ENCODE results near the gene THAP3.

Gene THAP3

DNA sequence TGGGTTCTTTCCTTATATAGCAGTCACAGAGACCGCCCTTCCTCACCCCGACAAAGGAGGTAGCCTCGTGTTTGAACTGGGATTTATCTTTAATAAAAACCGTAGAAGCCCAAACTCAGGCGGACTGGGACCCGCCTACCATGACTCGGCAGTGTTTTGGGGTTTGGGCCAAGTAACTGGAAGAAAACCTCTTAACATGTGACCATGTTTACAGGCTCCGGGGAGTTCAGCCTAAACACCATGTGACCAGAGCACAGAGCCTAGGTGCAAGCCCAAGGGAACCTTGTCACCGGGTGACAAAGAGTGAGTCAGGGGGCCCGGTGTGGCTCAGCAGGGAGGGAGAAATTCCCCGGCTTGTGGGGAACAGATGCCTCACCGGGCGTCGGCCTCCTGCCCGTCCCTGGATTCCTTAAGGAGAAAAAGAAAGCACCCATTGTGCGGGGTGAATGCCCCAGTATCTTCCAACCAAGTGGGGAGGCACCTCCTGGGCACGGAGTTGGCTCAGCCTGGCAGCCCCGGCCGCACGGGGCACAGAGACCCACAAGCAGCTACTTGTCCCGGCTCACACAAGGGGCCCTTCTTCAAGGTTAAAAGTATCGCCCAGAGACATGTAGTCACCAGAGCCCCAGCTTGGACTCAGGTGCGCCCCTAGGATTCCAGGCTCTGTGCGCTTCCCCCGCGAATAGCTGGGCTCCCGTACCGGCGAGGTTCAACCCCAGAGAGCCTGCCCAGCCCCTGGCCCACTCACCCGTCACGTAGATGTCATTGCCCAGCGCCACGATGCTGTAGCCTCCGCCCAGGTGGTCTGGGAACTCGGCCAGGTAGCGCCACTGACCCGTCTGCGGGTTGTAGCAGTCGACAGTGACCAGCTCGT, 23.4 kb upstream of the THAP3 start:
- Histone ChIP-seq H3K4me2 (ENCODE audit: insufficient read depth, low read length) (peak overlapping the region; percentile 89), H3K79me2 (ENCODE audit: insufficient read depth, low read length) (peaks cover 52% of the 10 kb centered on the region), H3K4me1 (ENCODE audit: insufficient read depth, low read length) (peaks cover 62% of the 10 kb centered on the region), H2AFZ (ENCODE audit: low read depth, low read length) (peak overlapping the region; percentile 76), H3K9ac (ENCODE audit: low read depth, low read length) (peak overlapping the region; percentile 68), H3K36me3 (ENCODE audit: insufficient read depth, low read length) (peaks cover 33% of the 10 kb centered on the region), H3K4me3 (ENCODE audit: low read depth in 1 of 2, low read length in 2 of 2) (peak overlapping the region; percentile 52 to 84), H4K20me1 (ENCODE audit: insufficient read depth, low read length) (peaks cover 46% of the 10 kb centered on the region), H3K27me3 (ENCODE audit: insufficient read depth, low read length, poor library complexity) (no peaks in the 10 kb centered on the region), H3K9me3 (ENCODE audit: insufficient read depth, low read length, severe bottlenecking) (no peaks in the 10 kb centered on the region), H3K27ac (ENCODE audit: low read length) (peak overlapping the region; percentile 85)
- DNase-seq (peak; percentile 62), ATAC-seq (ENCODE audit: insufficient read depth, low read depth) (peak; percentile 47)
- TF ChIP-seq, protein P1, sequence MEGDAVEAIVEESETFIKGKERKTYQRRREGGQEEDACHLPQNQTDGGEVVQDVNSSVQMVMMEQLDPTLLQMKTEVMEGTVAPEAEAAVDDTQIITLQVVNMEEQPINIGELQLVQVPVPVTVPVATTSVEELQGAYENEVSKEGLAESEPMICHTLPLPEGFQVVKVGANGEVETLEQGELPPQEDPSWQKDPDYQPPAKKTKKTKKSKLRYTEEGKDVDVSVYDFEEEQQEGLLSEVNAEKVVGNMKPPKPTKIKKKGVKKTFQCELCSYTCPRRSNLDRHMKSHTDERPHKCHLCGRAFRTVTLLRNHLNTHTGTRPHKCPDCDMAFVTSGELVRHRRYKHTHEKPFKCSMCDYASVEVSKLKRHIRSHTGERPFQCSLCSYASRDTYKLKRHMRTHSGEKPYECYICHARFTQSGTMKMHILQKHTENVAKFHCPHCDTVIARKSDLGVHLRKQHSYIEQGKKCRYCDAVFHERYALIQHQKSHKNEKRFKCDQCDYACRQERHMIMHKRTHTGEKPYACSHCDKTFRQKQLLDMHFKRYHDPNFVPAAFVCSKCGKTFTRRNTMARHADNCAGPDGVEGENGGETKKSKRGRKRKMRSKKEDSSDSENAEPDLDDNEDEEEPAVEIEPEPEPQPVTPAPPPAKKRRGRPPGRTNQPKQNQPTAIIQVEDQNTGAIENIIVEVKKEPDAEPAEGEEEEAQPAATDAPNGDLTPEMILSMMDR (IDR thresholded peaks at IDR 0.05; ENCODE audit: borderline replicate concordance, extremely low read depth, low read length, poor library complexity, severe bottlenecking) = peak; percentile 17
- TF ChIP-seq EZH2 (IDR thresholded peaks at IDR 0.05; ENCODE audit: borderline replicate concordance, low read depth, low read length, severe bottlenecking) = no peak

GRCh38 chr1:6601923-6602668, 22.6 kb upstream of the THAP3 start:
- Histone ChIP-seq H3K27me3 (ENCODE audit: insufficient read depth, low read length, poor library complexity) (no peaks in the 10 kb centered on the region), H3K4me1 (ENCODE audit: insufficient read depth, low read length) (peaks cover 58% of the 10 kb centered on the region), H3K27ac (ENCODE audit: low read length) (peak overlapping the region; percentile 85), H3K79me2 (ENCODE audit: insufficient read depth, low read length) (peaks cover 44% of the 10 kb centered on the region), H3K9ac (ENCODE audit: low read depth, low read length) (peak overlapping the region; percentile 68), H3K4me2 (ENCODE audit: insufficient read depth, low read length) (peak overlapping the region; percentile 89), H4K20me1 (ENCODE audit: insufficient read depth, low read length) (peaks cover 38% of the 10 kb centered on the region), H2AFZ (ENCODE audit: low read depth, low read length) (peak overlapping the region; percentile 76), H3K4me3 (ENCODE audit: low read depth in 1 of 2, low read length in 2 of 2) (peak overlapping the region; percentile 52 to 84), H3K9me3 (ENCODE audit: insufficient read depth, low read length, severe bottlenecking) (no peaks in the 10 kb centered on the region), H3K36me3 (ENCODE audit: insufficient read depth, low read length) (peaks cover 25% of the 10 kb centered on the region)
- DNase-seq = peak; percentile 68
- ATAC-seq (ENCODE audit: insufficient read depth, low read depth) = peak; percentile 66
- TF ChIP-seq, protein P1 (IDR thresholded peaks at IDR 0.05; ENCODE audit: borderline replicate concordance, extremely low read depth, low read length, poor library complexity, severe bottlenecking) = no peak
- TF ChIP-seq EZH2 (IDR thresholded peaks at IDR 0.05; ENCODE audit: borderline replicate concordance, low read depth, low read length, severe bottlenecking) = no peak

- peaks cover 18% of the 10 kb centered on the region for H3K36me3 ChIP-seq (ENCODE audit: insufficient read depth, low read length)
- peak within 1 kb of the TSS; percentile 52 to 84 for H3K4me3 ChIP-seq (ENCODE audit: low read depth in 1 of 2, low read length in 2 of 2)
- H3K9ac ChIP-seq (ENCODE audit: low read depth, low read length) = peak within 1 kb of the TSS; percentile 68
- ATAC-seq (ENCODE audit: insufficient read depth, low read depth) (peak; percentile 70), DNase-seq (peak; percentile 73)
- peaks cover 52% of the 10 kb centered on the region for H3K4me1 ChIP-seq (ENCODE audit: insufficient read depth, low read length)
- H2AFZ ChIP-seq (ENCODE audit: low read depth, low read length) = peak within 1 kb of the TSS; percentile 76
- peaks cover 38% of the 10 kb centered on the region for H3K79me2 ChIP-seq (ENCODE audit: insufficient read depth, low read length)
- TF ChIP-seq, protein P1 (IDR thresholded peaks at IDR 0.05; ENCODE audit: borderline replicate concordance, extremely low read depth, low read length, poor library complexity, severe bottlenecking) = no peak
- no peak for TF ChIP-seq EZH2 (IDR thresholded peaks at IDR 0.05; ENCODE audit: borderline replicate concordance, low read depth, low read length, severe bottlenecking)
- H3K9me3 ChIP-seq (ENCODE audit: insufficient read depth, low read length, severe bottlenecking) = no peaks in the 10 kb centered on the region
- H3K4me2 ChIP-seq (ENCODE audit: insufficient read depth, low read length) = peak within 1 kb of the TSS; percentile 89
- H4K20me1 ChIP-seq (ENCODE audit: insufficient read depth, low read length) = peaks cover 31% of the 10 kb centered on the region
- H3K27me3 ChIP-seq (ENCODE audit: insufficient read depth, low read length, poor library complexity) = no peaks in the 10 kb centered on the region
- peak within 1 kb of the TSS; percentile 85 for H3K27ac ChIP-seq (ENCODE audit: low read length)
Observed at GRCh38 chr1:6602669-6603237, 21.9 kb upstream of the THAP3 start, which contains the start of gene KLHL21. TSS of gene KLHL21 (minus strand) at chr1:6602869. CDS start at chr1:6602817, 52 bp downstream.

All from DND-41 (cell line).